Measurements from ENCODE around the gene NHP2.

GRCh38 chr5:178110511-178110910, 43.2 kb downstream of the NHP2 start:
- no peak for TF ChIP-seq CTCF (IDR thresholded peaks at IDR 0.05; ENCODE audit: insufficient read depth, low read depth, low read length)
- no peak for TF ChIP-seq EZH2 (IDR thresholded peaks at IDR 0.05; ENCODE audit: insufficient read depth, low read length)
